IMR-90 (cell line): ENCODE data around the gene KLK10. TPM values are rescaled to one million over a fixed set of nuclear protein-coding genes. Genes with fewer than 3 reads are reported as not detected.

Source experiments
- ATAC-seq: fragments of 200-7000 bp; cut with Tn5 transposase; 2 replicates; pipeline ENCODE4 v1.9.1; 2020; ENCODE audit warnings: low read depth, mild to moderate bottlenecking, moderate library complexity
- BruUV-seq: library from RNA; stranded (reverse); fragments of 400-500 nt; replicated peaks from 2 replicates; lab custom pipeline; 2021; lab: Mats Ljungman, UMichigan
- CTCF ChIA-PET: fragments of 300-600 bp; formaldehyde crosslinking; extraction: SDS; loops from one replicate; lab custom pipeline; 2021; ENCODE audit warnings: antibody characterized with exemption; lab: Yijun Ruan, JAX
- POLR2A ChIA-PET: fragments of 300-600 bp; sonication (Branson Sonifier 250); formaldehyde crosslinking; loops from one replicate; lab custom pipeline; 2022; ENCODE audit warnings: antibody characterized with exemption; ENCODE audit not compliant: unreplicated experiment; lab: Charles Lee
- DNase-seq: peaks from one replicate; pipeline ENCODE4 v3.0.0; 2013
- H2AFZ ChIP-seq: replicated peaks from 2 replicates; pipeline ENCODE3; 2013; ENCODE audit warnings: low read length, mild to moderate bottlenecking; ENCODE audit not compliant: poor library complexity
- H2AK5ac ChIP-seq: 2 replicates; pipeline ENCODE4 v1.6.1; 2013; ENCODE audit warnings: low read depth, low read length, inconsistent platforms
- H2AK9ac ChIP-seq: replicated peaks from 2 replicates; pipeline ENCODE3; 2013; ENCODE audit warnings: mild to moderate bottlenecking, low read depth, low read length, moderate library complexity; ENCODE audit not compliant: poor library complexity
- H2BK120ac ChIP-seq: 2 replicates; pipeline ENCODE4 v1.6.1; 2013; ENCODE audit warnings: low read depth, low read length, inconsistent platforms
- H2BK15ac ChIP-seq: 3 replicates; pipeline ENCODE4 v1.6.1; 2013; ENCODE audit warnings: low read depth, low read length, inconsistent platforms
- H2BK20ac ChIP-seq: 2 replicates; pipeline ENCODE4 v1.6.1; 2013; ENCODE audit warnings: low read depth, mild to moderate bottlenecking, inconsistent platforms, low read length, moderate library complexity
- H2BK5ac ChIP-seq: 2 replicates; pipeline ENCODE4 v1.6.1; 2013; ENCODE audit warnings: mild to moderate bottlenecking, low read depth, low read length, inconsistent platforms; ENCODE audit not compliant: poor library complexity, severe bottlenecking
- H3K14ac ChIP-seq: replicated peaks from 2 replicates; pipeline ENCODE4 v1.6.1; 2013; ENCODE audit warnings: low read depth, low read length, inconsistent platforms
- H3K18ac ChIP-seq: 2 replicates; pipeline ENCODE4 v1.6.1; 2013; ENCODE audit warnings: low read depth, low read length, control low read depth
- H3K23ac ChIP-seq: 2 replicates; pipeline ENCODE4 v1.6.1; 2013; ENCODE audit warnings: low read depth, low read length, inconsistent platforms
- H3K27ac ChIP-seq: 2 replicates; pipeline ENCODE4 v1.5.1; 2013; ENCODE audit warnings: mild to moderate bottlenecking, control low read depth, low read length; ENCODE audit not compliant: insufficient read depth
- H3K27me3 ChIP-seq: 2 replicates; pipeline ENCODE4 v1.6.1; 2013; ENCODE audit warnings: low read length; ENCODE audit not compliant: control insufficient read depth, insufficient read depth
- H3K36me3 ChIP-seq: 2 replicates; pipeline ENCODE4 v1.6.1; 2013; ENCODE audit warnings: low read length, mixed read lengths; ENCODE audit not compliant: control insufficient read depth, insufficient read depth
- H3K4ac ChIP-seq: 2 replicates; pipeline ENCODE4 v1.6.1; 2013; ENCODE audit warnings: low read depth, low read length, inconsistent platforms
- H3K4me1 ChIP-seq: 2 replicates; pipeline ENCODE4 v1.6.1; 2013; ENCODE audit warnings: low read length, mixed read lengths; ENCODE audit not compliant: control insufficient read depth, insufficient read depth
- H3K4me2 ChIP-seq: 2 replicates; pipeline ENCODE4 v1.6.1; 2013; ENCODE audit warnings: low read depth, mild to moderate bottlenecking, control low read depth, low read length, moderate library complexity
- H3K4me3 ChIP-seq: 2 replicates; pipeline ENCODE4 v1.5.1; 2013; ENCODE audit warnings: low read depth, mild to moderate bottlenecking, control low read depth, low read length, moderate library complexity; ENCODE audit not compliant: insufficient read depth
- H3K56ac ChIP-seq: 2 replicates; pipeline ENCODE4 v1.6.1; 2013; ENCODE audit warnings: low read length, inconsistent platforms; ENCODE audit not compliant: insufficient read depth; ENCODE audit errors: extremely low read depth
- H3K79me1 ChIP-seq, 2 experiments: 2 replicates each; pipeline ENCODE4 v1.6.1; 2013; ENCODE audit warnings: low read length in 2 of 2, inconsistent platforms in 1 of 2, low read depth in 1 of 2
- H3K9ac ChIP-seq: 2 replicates; pipeline ENCODE4 v1.6.1; 2013; ENCODE audit warnings: low read depth, low read length, control low read depth
- H3K9me1 ChIP-seq: 2 replicates; pipeline ENCODE4 v1.6.1; 2013; ENCODE audit warnings: low read length, inconsistent platforms; ENCODE audit not compliant: insufficient read depth
- H3K9me3 ChIP-seq: 2 replicates; pipeline ENCODE4 v1.6.1; 2013; ENCODE audit warnings: low read length; ENCODE audit not compliant: control insufficient read depth, insufficient read depth
- H4K20me1 ChIP-seq: 2 replicates; pipeline ENCODE4 v1.6.1; 2013; ENCODE audit warnings: low read length, inconsistent platforms; ENCODE audit not compliant: insufficient read depth
- H4K5ac ChIP-seq: 2 replicates; pipeline ENCODE4 v1.6.1; 2013; ENCODE audit warnings: mild to moderate bottlenecking, low read depth, low read length, control low read depth
- H4K8ac ChIP-seq, 2 experiments: 2 replicates each; pipeline ENCODE4 v1.6.1; 2013; ENCODE audit warnings: low read depth in 2 of 2, low read length in 2 of 2, control low read depth in 1 of 2, inconsistent platforms in 1 of 2
- H4K91ac ChIP-seq: 2 replicates; pipeline ENCODE4 v1.6.1; 2013; ENCODE audit warnings: low read depth, low read length, inconsistent platforms; ENCODE audit not compliant: insufficient read depth
- BHLHE40 ChIP-seq: fragments of 150-350 bp; IDR thresholded peaks from 2 replicates; pipeline ENCODE4 v1.6.1; 2016; ENCODE audit warnings: mild to moderate bottlenecking, low read depth, low read length
- CEBPB ChIP-seq: IDR thresholded peaks from 2 replicates; pipeline ENCODE4 v1.6.1; 2012; ENCODE audit warnings: low read depth, low read length, improper control_type of control experiment
- CHD1 ChIP-seq: IDR thresholded peaks from 2 replicates; pipeline ENCODE4 v1.6.1; 2012; ENCODE audit warnings: low read depth, low read length, improper control_type of control experiment
- MXI1 ChIP-seq: IDR thresholded peaks from 2 replicates; pipeline ENCODE4 v1.6.1; 2012; ENCODE audit warnings: low read depth, mild to moderate bottlenecking, low read length, moderate library complexity, borderline replicate concordance
- RAD21 ChIP-seq: IDR thresholded peaks from 2 replicates; pipeline ENCODE4 v1.6.1; 2012; ENCODE audit warnings: low read length, improper control_type of control experiment
- RCOR1 ChIP-seq: IDR thresholded peaks from 2 replicates; pipeline ENCODE4 v1.6.1; 2012; ENCODE audit warnings: mild to moderate bottlenecking, low read length, improper control_type of control experiment; ENCODE audit not compliant: insufficient replicate concordance
- SMC3 ChIP-seq: fragments of 150-350 bp; IDR thresholded peaks from 2 replicates; pipeline ENCODE4 v1.6.1; 2016; ENCODE audit warnings: low read depth, mild to moderate bottlenecking, antibody characterized with exemption, low read length, moderate library complexity
- WGBS, 2 experiments: methylation state at CpG; one replicate each; pipeline versions ENCODE4 v1.1.5 to v1.1.7; 2013; ENCODE audit warnings: missing lambda C conversion rate in 2 of 2; ENCODE audit not compliant: insufficient read length in 1 of 2; ENCODE audit errors: extremely low coverage in 2 of 2; 5-methylcytosine and 5-hydroxymethylcytosine counted together
- dilution Hi-C: fragments of 300-500 bp; cut with HindIII; formaldehyde crosslinking; loops from one replicate; pipeline ENCODE4 v1.14.3; 2018; ENCODE audit warnings: low sequenced_read_pairs; ENCODE audit not compliant: unreplicated experiment
- in situ Hi-C: fragments of 300-500 bp; cut with MboI; formaldehyde crosslinking; loops from 3 replicates; pipeline ENCODE4 v1.14.3; 2019; ENCODE audit warnings: low sequenced_read_pairs, inconsistent platforms, mixed read lengths
- intact Hi-C: fragments of 100-400 bp; cut with micrococcal nuclease; formaldehyde crosslinking; loops from 2 replicates; pipeline ENCODE4 v1.10.0; 2022
- polyA plus RNA-seq, 3 experiments: library from polyadenylated mRNA; depleted of rRNA; stranded (reverse); fragments of >200 nt; gene quantifications; 2 replicates each; pipeline ENCODE4 v1.2.3, GENCODE V29; 2012; ENCODE audit warnings: low replicate concordance in 1 of 3
- total RNA-seq: library from RNA; depleted of rRNA; stranded (reverse); fragments of >200 nt; gene quantifications from 2 replicates; pipeline ENCODE4 v1.2.3, GENCODE V29; 2012
- TF ChIP-seq, protein P1 (sequence below): fragments of 150-350 bp; IDR thresholded peaks from 2 replicates; pipeline ENCODE4 v1.6.1; 2017; ENCODE audit warnings: mild to moderate bottlenecking, antibody characterized with exemption, low read length, low read depth
- TF ChIP-seq, protein P2 (sequence below): conservative IDR thresholded peaks from 2 replicates; pipeline ENCODE4 v1.5.1; 2012; ENCODE audit warnings: mild to moderate bottlenecking, low read depth, low read length, improper control_type of control experiment
- TF ChIP-seq, protein P3 (sequence below): fragments of 150-350 bp; IDR thresholded peaks from 2 replicates; pipeline ENCODE4 v1.6.1; 2016; ENCODE audit warnings: low read depth, mild to moderate bottlenecking, low read length, moderate library complexity, borderline replicate concordance

KLK10 gene
- total and polyA plus RNA-seq, 2 of the 4 experiments (the other 2 are of a cell fraction): not detected

DNA sequence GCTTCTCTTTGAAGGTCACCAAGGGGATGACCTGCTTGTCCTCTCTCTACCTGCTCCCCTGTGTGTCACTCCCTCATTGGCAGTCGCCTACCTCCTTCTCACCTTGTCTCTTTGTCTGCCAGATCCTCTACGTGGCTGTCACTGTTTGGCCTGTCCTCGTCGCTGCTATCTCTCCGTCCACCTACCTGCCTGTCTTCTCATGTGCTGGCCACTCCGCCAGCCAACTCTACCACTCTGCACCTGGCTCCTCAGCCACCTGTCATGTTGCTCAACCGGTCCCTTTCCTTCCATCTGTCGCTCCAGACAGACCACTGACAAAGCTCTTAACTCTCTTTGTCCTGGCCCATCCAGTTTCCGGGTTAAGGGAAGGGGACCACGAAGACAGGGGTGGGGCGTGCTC lies 15.2 kb upstream of the KLK10 start, which contains the start of gene KLK12:
TSS of gene KLK12 (minus strand) at position 299 of the 400 bp plus-strand sequence. CDS start 381 bp downstream, outside the sequence.
- Histone ChIP-seq H3K9ac (no peak within 1 kb of the TSS), H3K36me3 (no peaks in the 10 kb centered on the region), H3K27me3 (no peaks in the 10 kb centered on the region), H3K23ac (no peak within 1 kb of the TSS), H4K8ac (no peak within 1 kb of the TSS), H2AFZ (no peak within 1 kb of the TSS), H3K14ac (no peak within 1 kb of the TSS), H2AK9ac (no peak within 1 kb of the TSS), H4K20me1 (no peaks in the 10 kb centered on the region), H3K27ac (no peak within 1 kb of the TSS), H3K4me3 (no peak within 1 kb of the TSS), H3K4ac (no peak within 1 kb of the TSS), H3K9me1 (no peaks in the 10 kb centered on the region), H2AK5ac (no peak within 1 kb of the TSS), H2BK20ac (no peak within 1 kb of the TSS), H3K4me2 (no peak within 1 kb of the TSS), H3K79me1 (no peaks in the 10 kb centered on the region), H4K91ac (no peak within 1 kb of the TSS), H3K4me1 (no peaks in the 10 kb centered on the region), H2BK15ac (no peak within 1 kb of the TSS), H4K5ac (no peak within 1 kb of the TSS), H2BK120ac (no peak within 1 kb of the TSS), H3K56ac (no peak within 1 kb of the TSS), H2BK5ac (no peak within 1 kb of the TSS), H3K9me3 (peaks cover 8% of the 10 kb centered on the region; the same call in 1 of the 2 replicates), H3K18ac (no peak within 1 kb of the TSS)
- dilution Hi-C loops (no loop called here), in situ Hi-C loops (loop anchor here (10.0 kb wide), 1 partner anchor 140 kb away; no protein-coding TSS in a partner anchor), intact Hi-C loops (no loop called here)
- WGBS, 2 experiments: 29% methylated on average over 6 of the region's 11 CpGs; no CpG with 5 or more reads in 1 of the 2 experiments
- DNase-seq (no peak), ATAC-seq (no peak)
- CTCF ChIA-PET: no interaction called here
- BruUV-seq: no TSS peak
- no peak for TF ChIP-seq RAD21
- no peak for TF ChIP-seq RCOR1
- no peak for TF ChIP-seq CHD1
- TF ChIP-seq, protein P1, sequence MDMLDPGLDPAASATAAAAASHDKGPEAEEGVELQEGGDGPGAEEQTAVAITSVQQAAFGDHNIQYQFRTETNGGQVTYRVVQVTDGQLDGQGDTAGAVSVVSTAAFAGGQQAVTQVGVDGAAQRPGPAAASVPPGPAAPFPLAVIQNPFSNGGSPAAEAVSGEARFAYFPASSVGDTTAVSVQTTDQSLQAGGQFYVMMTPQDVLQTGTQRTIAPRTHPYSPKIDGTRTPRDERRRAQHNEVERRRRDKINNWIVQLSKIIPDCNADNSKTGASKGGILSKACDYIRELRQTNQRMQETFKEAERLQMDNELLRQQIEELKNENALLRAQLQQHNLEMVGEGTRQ: no peak
- TF ChIP-seq SMC3: no peak
- TF ChIP-seq MXI1: no peak
- TF ChIP-seq BHLHE40: no peak
- TF ChIP-seq, protein P2, sequence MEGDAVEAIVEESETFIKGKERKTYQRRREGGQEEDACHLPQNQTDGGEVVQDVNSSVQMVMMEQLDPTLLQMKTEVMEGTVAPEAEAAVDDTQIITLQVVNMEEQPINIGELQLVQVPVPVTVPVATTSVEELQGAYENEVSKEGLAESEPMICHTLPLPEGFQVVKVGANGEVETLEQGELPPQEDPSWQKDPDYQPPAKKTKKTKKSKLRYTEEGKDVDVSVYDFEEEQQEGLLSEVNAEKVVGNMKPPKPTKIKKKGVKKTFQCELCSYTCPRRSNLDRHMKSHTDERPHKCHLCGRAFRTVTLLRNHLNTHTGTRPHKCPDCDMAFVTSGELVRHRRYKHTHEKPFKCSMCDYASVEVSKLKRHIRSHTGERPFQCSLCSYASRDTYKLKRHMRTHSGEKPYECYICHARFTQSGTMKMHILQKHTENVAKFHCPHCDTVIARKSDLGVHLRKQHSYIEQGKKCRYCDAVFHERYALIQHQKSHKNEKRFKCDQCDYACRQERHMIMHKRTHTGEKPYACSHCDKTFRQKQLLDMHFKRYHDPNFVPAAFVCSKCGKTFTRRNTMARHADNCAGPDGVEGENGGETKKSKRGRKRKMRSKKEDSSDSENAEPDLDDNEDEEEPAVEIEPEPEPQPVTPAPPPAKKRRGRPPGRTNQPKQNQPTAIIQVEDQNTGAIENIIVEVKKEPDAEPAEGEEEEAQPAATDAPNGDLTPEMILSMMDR: no peak
- TF ChIP-seq, protein P3, sequence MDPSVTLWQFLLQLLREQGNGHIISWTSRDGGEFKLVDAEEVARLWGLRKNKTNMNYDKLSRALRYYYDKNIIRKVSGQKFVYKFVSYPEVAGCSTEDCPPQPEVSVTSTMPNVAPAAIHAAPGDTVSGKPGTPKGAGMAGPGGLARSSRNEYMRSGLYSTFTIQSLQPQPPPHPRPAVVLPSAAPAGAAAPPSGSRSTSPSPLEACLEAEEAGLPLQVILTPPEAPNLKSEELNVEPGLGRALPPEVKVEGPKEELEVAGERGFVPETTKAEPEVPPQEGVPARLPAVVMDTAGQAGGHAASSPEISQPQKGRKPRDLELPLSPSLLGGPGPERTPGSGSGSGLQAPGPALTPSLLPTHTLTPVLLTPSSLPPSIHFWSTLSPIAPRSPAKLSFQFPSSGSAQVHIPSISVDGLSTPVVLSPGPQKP: no peak
- no peak for TF ChIP-seq CEBPB
- POLR2A ChIA-PET: no interaction called here
